Upper lobe of left lung (tissue), 4 donors: ENCODE data around the gene SPATA24.

ENCODE experiments used
- CTCF ChIP-seq, 6 experiments: fragments of 450-650 bp in 4 of 6; fragments of 200-600 bp in 2 of 6; sonication (generic) in 2 of 6; IDR thresholded peaks; one replicate each; pipeline ENCODE4 v1.5.1; 2016 to 2019; ENCODE audit warnings: antibody characterized with exemption in 6 of 6
- POLR2AphosphoS5 ChIP-seq, 2 donors: sonication (generic); formaldehyde crosslinking; IDR thresholded peaks; one replicate each; pipeline ENCODE4 v1.5.1; 2017; ENCODE audit warnings: antibody characterized with exemption in 2 of 2

- TF ChIP-seq POLR2AphosphoS5 (IDR thresholded peaks at IDR 0.05) = no peak
- TF ChIP-seq CTCF (IDR thresholded peaks at IDR 0.05) = no peak
Measured at GRCh38 chr5:139406963-139407362, 3.1 kb upstream of the SPATA24 start.
